ENCODE results near the gene VPS13A.
"Not testable (repeated sequence)": the region's sequence is repeated elsewhere in the genome, so short reads cannot be mapped to it uniquely, and the experiment has no call there.

VPS13A gene

GRCh38 chr9:77426712-77427111 lies 249.4 kb downstream of the VPS13A start:
- DNase-seq = no peak

- DNase-seq = no peak
Measured at GRCh38 chr9:77427256-77427927, 250.1 kb downstream of the VPS13A start.

- no peak for DNase-seq
Measured at GRCh38 chr9:77429928-77430327, 252.6 kb downstream of the VPS13A start.

- DNase-seq = no peak
Measured at GRCh38 chr9:77432053-77432452, 254.7 kb downstream of the VPS13A start.

- DNase-seq = peak; percentile 47
Measured at GRCh38 chr9:77433675-77434445, 256.5 kb downstream of the VPS13A start.

- no peak for DNase-seq
Measured at GRCh38 chr9:77435277-77435676, 257.9 kb downstream of the VPS13A start.

- DNase-seq = no peak
Measured at GRCh38 chr9:77435688-77436087, 258.4 kb downstream of the VPS13A start.

- DNase-seq = no peak
Measured at GRCh38 chr9:77438653-77439052, 261.3 kb downstream of the VPS13A start.

- DNase-seq = no peak
Measured at GRCh38 chr9:77440057-77440456, 262.7 kb downstream of the VPS13A start.

GRCh38 chr9:77441124-77441523 lies 263.8 kb downstream of the VPS13A start:
- DNase-seq = not testable (repeated sequence)

GRCh38 chr9:77442436-77442835 lies 265.1 kb downstream of the VPS13A start:
- DNase-seq = no peak

GRCh38 chr9:77447646-77448045 lies 270.3 kb downstream of the VPS13A start:
- no peak for DNase-seq

GRCh38 chr9:77449240-77450084 lies 272.1 kb downstream of the VPS13A start:
- DNase-seq = no peak

- DNase-seq = no peak
Measured at GRCh38 chr9:77450085-77450475, 272.7 kb downstream of the VPS13A start.

- DNase-seq = no peak
Measured at GRCh38 chr9:77451507-77451906, 274.2 kb downstream of the VPS13A start.

- no peak for DNase-seq
Measured at GRCh38 chr9:77453825-77454647, 276.7 kb downstream of the VPS13A start.

- DNase-seq = no peak
Measured at GRCh38 chr9:77454663-77455062, 277.3 kb downstream of the VPS13A start.

GRCh38 chr9:77455312-77455927 lies 278.1 kb downstream of the VPS13A start:
- peak; percentile 33 for DNase-seq

GRCh38 chr9:77456829-77457437 lies 279.6 kb downstream of the VPS13A start:
- DNase-seq = peak; percentile 79

GRCh38 chr9:77457916-77458592 lies 280.7 kb downstream of the VPS13A start:
- peak; percentile 67 for DNase-seq

GRCh38 chr9:77460938-77461337 lies 283.6 kb downstream of the VPS13A start:
- DNase-seq = no peak
